Type B pancreatic cell (in vitro differentiated cells): Measurements from ENCODE around the gene NTM. TPM values are rescaled to one million over a fixed set of nuclear protein-coding genes. Genes with fewer than 3 reads are reported as not detected.

Experiments
- DNase-seq: peaks from one replicate; pipeline ENCODE4 v3.0.0; 2021; ENCODE audit warnings: mixed read lengths; ENCODE audit not compliant: unreplicated experiment; ENCODE audit errors: extremely low spot score
- H3K27ac Mint-ChIP-seq: 2 replicates; pipeline ENCODE4 v1.8.0; 2021; ENCODE audit warnings: mild to moderate bottlenecking, mixed read lengths
- H3K27me3 Mint-ChIP-seq: 2 replicates; pipeline ENCODE4 v1.8.0; 2021; ENCODE audit warnings: mixed read lengths
- H3K36me3 Mint-ChIP-seq: 2 replicates; pipeline ENCODE4 v1.8.0; 2021; ENCODE audit warnings: mixed read lengths
- H3K4me1 Mint-ChIP-seq: one replicate; pipeline ENCODE4 v1.8.0; 2021; ENCODE audit warnings: mixed read lengths; ENCODE audit not compliant: unreplicated experiment
- H3K4me3 Mint-ChIP-seq: 2 replicates; pipeline ENCODE4 v1.8.0; 2021; ENCODE audit warnings: mild to moderate bottlenecking, mixed read lengths
- H3K9me3 Mint-ChIP-seq: 2 replicates; pipeline ENCODE4 v1.8.0; 2021; ENCODE audit warnings: mixed read lengths
- CTCF ChIP-seq: fragments of 200-600 bp; sonication (generic); conservative IDR thresholded peaks from 2 replicates; pipeline ENCODE4 v1.5.0; 2021; ENCODE audit warnings: antibody characterized with exemption, mild to moderate bottlenecking
- total RNA-seq: library from RNA; stranded (reverse); gene quantifications from 2 replicates; pipeline ENCODE4 v1.2.1, GENCODE V29; 2021; ENCODE audit warnings: low replicate concordance

NTM gene
- total RNA-seq, 1 donor from 2014 or later: 19.2 TPM

GRCh38 chr11:131773626-131774025 is 403.2 kb downstream of the NTM start:
- Mint-ChIP-seq H3K9me3 (no peaks in the 10 kb centered on the region), H3K27me3 (peaks cover 26% of the 10 kb centered on the region), H3K4me1 (peaks cover 3% of the 10 kb centered on the region), H3K4me3 (no peak overlapping the region), H3K27ac (no peak overlapping the region), H3K36me3 (no peaks in the 10 kb centered on the region)
- no peak for DNase-seq
- TF ChIP-seq CTCF: no peak

- Mint-ChIP-seq H3K9me3 (no peaks in the 10 kb centered on the region), H3K27ac (no peak overlapping the region), H3K4me1 (no peaks in the 10 kb centered on the region), H3K36me3 (no peaks in the 10 kb centered on the region), H3K27me3 (peaks cover 32% of the 10 kb centered on the region), H3K4me3 (no peak overlapping the region)
- TF ChIP-seq CTCF: no peak
- DNase-seq: no peak
Measured at GRCh38 chr11:131776211-131776610, 405.8 kb downstream of the NTM start.

- TF ChIP-seq CTCF: no peak
- Mint-ChIP-seq H3K4me3 (no peak overlapping the region), H3K9me3 (no peaks in the 10 kb centered on the region), H3K27me3 (peaks cover 23% of the 10 kb centered on the region), H3K36me3 (no peaks in the 10 kb centered on the region), H3K27ac (no peak overlapping the region), H3K4me1 (no peaks in the 10 kb centered on the region)
- no peak for DNase-seq
Measured at GRCh38 chr11:131785801-131786200, 415.4 kb downstream of the NTM start.

- Mint-ChIP-seq H3K27ac (no peak overlapping the region), H3K4me1 (no peaks in the 10 kb centered on the region), H3K4me3 (no peak overlapping the region), H3K9me3 (no peaks in the 10 kb centered on the region), H3K27me3 (peaks cover 32% of the 10 kb centered on the region), H3K36me3 (no peaks in the 10 kb centered on the region)
- no peak for TF ChIP-seq CTCF
- no peak for DNase-seq
Measured at GRCh38 chr11:131787119-131787518, 416.7 kb downstream of the NTM start.

GRCh38 chr11:131790586-131790985 is 420.2 kb downstream of the NTM start:
- Mint-ChIP-seq H3K9me3 (no peaks in the 10 kb centered on the region), H3K27me3 (peaks cover 48% of the 10 kb centered on the region), H3K27ac (no peak overlapping the region), H3K4me3 (no peak overlapping the region), H3K4me1 (no peaks in the 10 kb centered on the region), H3K36me3 (no peaks in the 10 kb centered on the region)
- no peak for DNase-seq
- TF ChIP-seq CTCF: no peak

GRCh38 chr11:131792243-131792642 is 421.8 kb downstream of the NTM start:
- DNase-seq: no peak
- Mint-ChIP-seq H3K4me1 (no peaks in the 10 kb centered on the region), H3K27ac (no peak overlapping the region), H3K9me3 (no peaks in the 10 kb centered on the region), H3K27me3 (peaks cover 60% of the 10 kb centered on the region), H3K36me3 (no peaks in the 10 kb centered on the region), H3K4me3 (no peak overlapping the region)
- TF ChIP-seq CTCF: no peak
